Measurements from ENCODE around the gene RNF5. TPM values are rescaled to one million over a fixed set of nuclear protein-coding genes. Genes with fewer than 3 reads are reported as not detected.
A peak's percentile ranks its signal among the peaks of the same experiment; 100 is the strongest.

The RNF5 gene
- total and polyA plus RNA-seq, 3 donors from 2014 or later = 67.1 to 79.0 (median 76.1) TPM

- Histone ChIP-seq H3K9me3 (no peaks in the 10 kb centered on the region), H3K4me3 (peak overlapping the region; percentile 53 to 90), H3K27ac (peak overlapping the region; percentile 88 to 94), H3K36me3 (ENCODE audit: low read depth, missing control alignments) (no peaks in the 10 kb centered on the region), H3K27me3 (no peaks in the 10 kb centered on the region), H3K4me1 (peaks cover 27% of the 10 kb centered on the region)
- TF ChIP-seq POLR2A (IDR thresholded peaks at IDR 0.05) = no peak
- no peak for TF ChIP-seq CTCF (IDR thresholded peaks at IDR 0.05)
- 4 to 11% methylated on average over 35 of the region's 35 CpGs for WGBS, 2 donors
- peak; percentile 53 for DNase-seq
- intact Hi-C loops (cut with DNase I; ENCODE audit: low total_unique reads) = no loop called here
Measured at GRCh38 chr6:32152769-32153563, 25.2 kb upstream of the RNF5 start.

GRCh38 chr6:32153564-32154513 lies 24.4 kb upstream of the RNF5 start, which contains the start of gene PPT2:
Gene PPT2, plus strand, starts transcription at chr6:32154141. Its CDS starts 454 bp downstream, at chr6:32154595.
- Histone ChIP-seq H3K9me3 (no peaks in the 10 kb centered on the region), H3K27ac (peak within 1 kb of the TSS; percentile 88 to 94), H3K36me3 (ENCODE audit: low read depth, missing control alignments) (no peaks in the 10 kb centered on the region), H3K4me3 (peak within 1 kb of the TSS; percentile 53 to 90), H3K27me3 (no peaks in the 10 kb centered on the region), H3K4me1 (peaks cover 27% of the 10 kb centered on the region)
- peak in 1 of 3 experiments; percentile 11 for TF ChIP-seq CTCF (IDR thresholded peaks at IDR 0.05)
- TF ChIP-seq POLR2A (IDR thresholded peaks at IDR 0.05) = peak; percentile 17
- 0 to 1% methylated on average over 51 to 52 of the region's 52 CpGs for WGBS, 2 donors
- DNase-seq = peak; percentile 96
- intact Hi-C loops (cut with DNase I; ENCODE audit: low total_unique reads) = no loop called here

GRCh38 chr6:32154514-32155161 lies 23.6 kb upstream of the RNF5 start:
- TF ChIP-seq CTCF (IDR thresholded peaks at IDR 0.05) (peak; percentile 41 to 75 (median 53)), POLR2A (IDR thresholded peaks at IDR 0.05) (no peak)
- H3K27me3 ChIP-seq = no peaks in the 10 kb centered on the region
- intact Hi-C loops (cut with DNase I; ENCODE audit: low total_unique reads) = no loop called here
- H3K4me1 ChIP-seq = peaks cover 27% of the 10 kb centered on the region
- peak; percentile 87 for DNase-seq
- no peaks in the 10 kb centered on the region for H3K9me3 ChIP-seq
- 2 to 4% methylated on average over 27 to 34 of the region's 34 CpGs for WGBS, 2 donors
- no peaks in the 10 kb centered on the region for H3K36me3 ChIP-seq (ENCODE audit: low read depth, missing control alignments)
- H3K27ac ChIP-seq = peak overlapping the region; percentile 88 to 94
- H3K4me3 ChIP-seq = peak overlapping the region; percentile 53 to 90

DNA sequence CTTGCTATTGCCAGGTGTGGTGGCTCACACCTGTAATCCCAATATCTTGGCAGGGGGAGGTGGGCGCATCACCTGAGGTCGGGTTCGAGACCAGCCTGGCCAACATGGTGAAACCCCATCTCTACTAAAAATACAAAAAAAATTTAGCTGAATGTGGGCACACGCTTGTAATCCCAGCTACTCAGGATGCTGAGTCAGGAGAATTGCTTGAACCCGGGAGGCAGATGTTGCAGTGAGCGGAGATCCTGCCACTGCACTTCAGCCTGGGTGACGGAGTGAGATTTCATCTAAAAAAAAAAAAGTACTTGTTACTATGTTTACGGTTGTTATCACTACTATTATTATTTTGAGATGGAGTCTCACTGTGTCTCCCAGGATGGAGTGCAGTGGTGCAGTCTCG lies 21.3 kb upstream of the RNF5 start:
- TF ChIP-seq CTCF (IDR thresholded peaks at IDR 0.05) (no peak), POLR2A (IDR thresholded peaks at IDR 0.05) (no peak)

More for the DNA sequence above, 21.3 kb upstream of the RNF5 start:
- WGBS, 2 donors = 89 to 90% methylated on average over 9 of the region's 9 CpGs
- intact Hi-C loops (cut with DNase I; ENCODE audit: low total_unique reads) = no loop called here
- Histone ChIP-seq H3K9me3 (no peaks in the 10 kb centered on the region), H3K36me3 (ENCODE audit: low read depth, missing control alignments) (no peaks in the 10 kb centered on the region), H3K27me3 (no peaks in the 10 kb centered on the region), H3K4me1 (peaks cover 23% of the 10 kb centered on the region), H3K27ac (no peak overlapping the region), H3K4me3 (no peak overlapping the region)
- DNase-seq = no peak

All from testis (tissue), 3 donors.